HepG2 (cell line): ENCODE measurements around the gene MTHFSD.

Experiments
- AFF4 ChIP-seq: sonication (generic); formaldehyde crosslinking; IDR thresholded peaks from 2 replicates; pipeline ENCODE4 v1.4.0; 2020; ENCODE audit warnings: missing genetic modification reagents
- CTCF ChIP-seq: sonication (generic); formaldehyde crosslinking; IDR thresholded peaks from 2 replicates; pipeline ENCODE4 v1.5.0; 2020; ENCODE audit warnings: mild to moderate bottlenecking, missing genetic modification reagents, moderate library complexity
- EZH2 ChIP-seq: conservative IDR thresholded peaks from 2 replicates; pipeline ENCODE4 v1.6.1; 2012; ENCODE audit warnings: mild to moderate bottlenecking, low read depth, low read length, moderate library complexity
- FOXK2 ChIP-seq: fragments of 450-650 bp; IDR thresholded peaks from 2 replicates; pipeline ENCODE4 v1.6.1; 2016
- GABPA ChIP-seq, 2 experiments: IDR thresholded peaks; 2 replicates each; pipeline ENCODE4 v1.6.1; 2011 to 2016; ENCODE audit warnings: low read depth in 2 of 2, low read length in 1 of 2, missing biosample characterization in 1 of 2, missing genetic modification characterization in 1 of 2
- TOPORS ChIP-seq: sonication (generic); formaldehyde crosslinking; IDR thresholded peaks from 2 replicates; pipeline ENCODE4 v1.8.0; 2023; ENCODE audit warnings: mild to moderate bottlenecking, missing genetic modification reagents
- U2AF2 ChIP-seq: fragments of 200-400 bp; formaldehyde crosslinking; IDR thresholded peaks from 2 replicates; pipeline ENCODE4 v1.6.1; 2017; ENCODE audit warnings: low read depth, mild to moderate bottlenecking, low read length
- ZBTB39 ChIP-seq: sonication (generic); formaldehyde crosslinking; IDR thresholded peaks from 2 replicates; pipeline ENCODE4 v1.5.0; 2020; ENCODE audit warnings: missing genetic modification reagents
- ZHX1 ChIP-seq: sonication (generic); formaldehyde crosslinking; IDR thresholded peaks from 2 replicates; pipeline ENCODE4 v1.8.1; 2022; ENCODE audit warnings: low read depth, mild to moderate bottlenecking, missing genetic modification reagents
- ZNF619 ChIP-seq: sonication (generic); formaldehyde crosslinking; IDR thresholded peaks from 2 replicates; pipeline ENCODE4 v1.4.0; 2020; ENCODE audit warnings: mild to moderate bottlenecking, missing genetic modification reagents

- no peak for TF ChIP-seq U2AF2
- TF ChIP-seq CTCF, result no peak
- TF ChIP-seq GABPA (IDR thresholded peaks at IDR 0.05; ENCODE audit: low read depth, low read length), result no peak
- no peak for TF ChIP-seq GABPA (CRISPR knock-in tag; IDR thresholded peaks at IDR 0.05; ENCODE audit: low read depth)
- no peak for TF ChIP-seq EZH2
- TF ChIP-seq ZHX1, result no peak
- TF ChIP-seq ZBTB39 (CRISPR knock-in tag), result no peak
- no peak for TF ChIP-seq FOXK2
- no peak for TF ChIP-seq AFF4
- TF ChIP-seq TOPORS, result no peak
- TF ChIP-seq ZNF619 (CRISPR knock-in tag), result no peak
These were observed 29.3 kb downstream of the MTHFSD start for GRCh38 chr16:86525696-86526095.
